ENCODE measurements around the gene SAMD5. TPM values are rescaled to one million over a fixed set of nuclear protein-coding genes. Genes with fewer than 3 reads are reported as not detected.

SAMD5 gene
- total RNA-seq, 1 experiment from 2014 or later = 0.04 TPM

DNA sequence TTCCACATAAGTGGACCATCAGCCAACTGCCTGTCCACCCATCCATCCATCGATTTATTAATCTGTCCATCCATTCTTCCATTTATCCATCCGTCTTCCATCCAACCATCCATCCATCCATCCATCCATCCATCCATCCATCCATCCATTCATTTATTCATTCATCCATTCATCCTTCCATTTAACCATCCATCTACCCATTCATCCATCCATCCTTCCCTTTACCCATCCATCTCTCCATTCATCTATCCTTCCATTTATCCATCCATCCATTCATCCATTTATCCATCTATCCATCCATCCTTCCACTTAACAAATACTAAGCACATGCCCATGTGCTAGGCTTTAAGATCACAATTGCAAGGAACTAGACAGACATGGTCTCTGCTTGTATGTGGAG, 6.8 kb downstream of the SAMD5 start:
- no peak overlapping the region for H2BK12ac ChIP-seq (ENCODE audit: insufficient read length, low read depth, low read length)
- no peak overlapping the region for H3K4me2 ChIP-seq (ENCODE audit: insufficient read depth, insufficient read length, low read length)
- H4K8ac ChIP-seq (replicated peaks; ENCODE audit: insufficient read length, low read depth, low read length) = no peak overlapping the region
- no peaks in the 10 kb centered on the region for H4K20me1 ChIP-seq (ENCODE audit: control insufficient read depth, insufficient read depth, insufficient read length)
- no peaks in the 10 kb centered on the region; a peak in 1 of 5 replicates for H3K9me3 Mint-ChIP-seq
- H2AK5ac ChIP-seq (ENCODE audit: insufficient read length, low read length) = no peak overlapping the region
- no peak overlapping the region for H2AFZ ChIP-seq (ENCODE audit: low read length)
- H4K91ac ChIP-seq (ENCODE audit: insufficient read length, low read depth, low read length) = no peak overlapping the region
- H3K9ac ChIP-seq (ENCODE audit: extremely low read depth, insufficient read length, low read length) = no peak overlapping the region
- no peak overlapping the region for H3K18ac ChIP-seq (ENCODE audit: insufficient read length, low read depth, low read length)
- no peaks in the 10 kb centered on the region for H3K4me1 ChIP-seq (ENCODE audit: insufficient read depth, low read length)
- no peaks in the 10 kb centered on the region for H3K79me2 ChIP-seq (ENCODE audit: insufficient read depth, low read length)
- no peak overlapping the region for H3K4ac ChIP-seq (ENCODE audit: low read depth, low read length)
- H3K56ac ChIP-seq (ENCODE audit: insufficient read length, low read depth, low read length) = no peak overlapping the region
- no peak overlapping the region for H2BK120ac ChIP-seq (ENCODE audit: low read depth, low read length, poor library complexity, severe bottlenecking)
- TF ChIP-seq, protein P1, sequence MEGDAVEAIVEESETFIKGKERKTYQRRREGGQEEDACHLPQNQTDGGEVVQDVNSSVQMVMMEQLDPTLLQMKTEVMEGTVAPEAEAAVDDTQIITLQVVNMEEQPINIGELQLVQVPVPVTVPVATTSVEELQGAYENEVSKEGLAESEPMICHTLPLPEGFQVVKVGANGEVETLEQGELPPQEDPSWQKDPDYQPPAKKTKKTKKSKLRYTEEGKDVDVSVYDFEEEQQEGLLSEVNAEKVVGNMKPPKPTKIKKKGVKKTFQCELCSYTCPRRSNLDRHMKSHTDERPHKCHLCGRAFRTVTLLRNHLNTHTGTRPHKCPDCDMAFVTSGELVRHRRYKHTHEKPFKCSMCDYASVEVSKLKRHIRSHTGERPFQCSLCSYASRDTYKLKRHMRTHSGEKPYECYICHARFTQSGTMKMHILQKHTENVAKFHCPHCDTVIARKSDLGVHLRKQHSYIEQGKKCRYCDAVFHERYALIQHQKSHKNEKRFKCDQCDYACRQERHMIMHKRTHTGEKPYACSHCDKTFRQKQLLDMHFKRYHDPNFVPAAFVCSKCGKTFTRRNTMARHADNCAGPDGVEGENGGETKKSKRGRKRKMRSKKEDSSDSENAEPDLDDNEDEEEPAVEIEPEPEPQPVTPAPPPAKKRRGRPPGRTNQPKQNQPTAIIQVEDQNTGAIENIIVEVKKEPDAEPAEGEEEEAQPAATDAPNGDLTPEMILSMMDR (conservative IDR thresholded peaks at IDR 0.05) = no peak
- DNase-seq = no peak
- no peaks in the 10 kb centered on the region for H3K36me3 Mint-ChIP-seq (ENCODE audit: insufficient read depth in 1 of 3, low read depth in 3 of 3)
- no peak overlapping the region for H4K5ac ChIP-seq (ENCODE audit: insufficient read length, low read depth, low read length)
- H3K27ac Mint-ChIP-seq = no peak overlapping the region
- no peaks in the 10 kb centered on the region for H3K79me1 ChIP-seq (ENCODE audit: insufficient read depth, low read depth, low read length, poor library complexity, severe bottlenecking)
- no peak overlapping the region for H3K14ac ChIP-seq (ENCODE audit: insufficient read depth, low read length)
- H2BK5ac ChIP-seq (ENCODE audit: insufficient read length, low read length) = no peak overlapping the region
- 100% methylated on average over 2 of the region's 2 CpGs for WGBS (ENCODE audit: extremely low coverage, insufficient read length, low lambda C conversion rate)
- peaks cover 23% of the 10 kb centered on the region for H3K27me3 Mint-ChIP-seq (ENCODE audit: low read depth)
- peaks cover 9% of the 10 kb centered on the region; the same call in 1 of the 2 replicates for H3K27me3 ChIP-seq (ENCODE audit: insufficient read depth, low read length)
- H3K9me3 ChIP-seq (ENCODE audit: control insufficient read depth, low read depth, low read length) = no peaks in the 10 kb centered on the region
- H3T11ph ChIP-seq (ENCODE audit: low read length) = no peak overlapping the region
- H2BK15ac ChIP-seq (ENCODE audit: low read depth, low read length) = no peak overlapping the region
- no peak overlapping the region for H3K4me3 Mint-ChIP-seq
- no peak overlapping the region for H2BK20ac ChIP-seq (ENCODE audit: low read depth, low read length, poor library complexity, severe bottlenecking)
- no peaks in the 10 kb centered on the region for H3K23me2 ChIP-seq (ENCODE audit: insufficient read length, low read depth, low read length, poor library complexity, severe bottlenecking)
- no peak overlapping the region for H3K23ac ChIP-seq (ENCODE audit: insufficient read length, low read depth, low read length)
- no peak overlapping the region for H3K27ac ChIP-seq (ENCODE audit: insufficient read length, low read depth, low read length)
- no peaks in the 10 kb centered on the region for H3K4me1 Mint-ChIP-seq
